Epithelial cell of proximal tubule (primary cell): ENCODE results near the gene MRPS11. TPM values are rescaled to one million over a fixed set of nuclear protein-coding genes. Genes with fewer than 3 reads are reported as not detected.

Source experiments
- DNase-seq: peaks from one replicate; pipeline ENCODE4 v3.0.0-alpha.2; 2011; ENCODE audit warnings: low read depth
- H3K4me3 ChIP-seq: 2 replicates; pipeline ENCODE4 v1.5.1; 2011; ENCODE audit warnings: low read depth, mild to moderate bottlenecking, low read length
- total RNA-seq: library from RNA; depleted of rRNA; stranded (reverse); fragments of >200 nt; gene quantifications from 2 replicates; pipeline ENCODE4 v1.2.3, GENCODE V29; 2015
- TF ChIP-seq, protein P1 (sequence below): conservative IDR thresholded peaks from 2 replicates; pipeline ENCODE4 v1.5.1; 2012; ENCODE audit warnings: low read depth, mild to moderate bottlenecking, low read length

The MRPS11 gene
- total RNA-seq, 1 donor from 2014 or later = 32.3 TPM

DNA sequence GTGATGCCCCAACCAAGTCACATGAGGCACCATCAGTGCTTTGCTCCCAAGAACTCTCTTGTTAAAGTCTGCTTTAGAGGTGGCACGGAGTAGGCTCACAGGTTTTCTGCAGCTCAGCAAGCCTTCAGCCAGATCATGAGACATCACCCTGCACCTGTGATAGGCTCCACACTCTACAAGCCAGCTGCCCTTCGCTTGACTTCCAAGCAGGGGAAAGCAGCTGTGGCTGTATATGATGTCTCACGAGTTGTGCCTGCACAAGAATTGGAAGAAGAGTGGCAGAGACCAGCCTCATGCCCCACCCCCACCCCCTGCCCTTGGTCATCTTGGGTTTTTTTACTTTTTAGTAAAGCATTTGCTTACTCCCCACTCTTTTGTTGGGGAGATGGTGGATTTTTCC, 22.5 kb downstream of the MRPS11 start:
- no peak for DNase-seq
- no peak overlapping the region for H3K4me3 ChIP-seq
- TF ChIP-seq, protein P1, sequence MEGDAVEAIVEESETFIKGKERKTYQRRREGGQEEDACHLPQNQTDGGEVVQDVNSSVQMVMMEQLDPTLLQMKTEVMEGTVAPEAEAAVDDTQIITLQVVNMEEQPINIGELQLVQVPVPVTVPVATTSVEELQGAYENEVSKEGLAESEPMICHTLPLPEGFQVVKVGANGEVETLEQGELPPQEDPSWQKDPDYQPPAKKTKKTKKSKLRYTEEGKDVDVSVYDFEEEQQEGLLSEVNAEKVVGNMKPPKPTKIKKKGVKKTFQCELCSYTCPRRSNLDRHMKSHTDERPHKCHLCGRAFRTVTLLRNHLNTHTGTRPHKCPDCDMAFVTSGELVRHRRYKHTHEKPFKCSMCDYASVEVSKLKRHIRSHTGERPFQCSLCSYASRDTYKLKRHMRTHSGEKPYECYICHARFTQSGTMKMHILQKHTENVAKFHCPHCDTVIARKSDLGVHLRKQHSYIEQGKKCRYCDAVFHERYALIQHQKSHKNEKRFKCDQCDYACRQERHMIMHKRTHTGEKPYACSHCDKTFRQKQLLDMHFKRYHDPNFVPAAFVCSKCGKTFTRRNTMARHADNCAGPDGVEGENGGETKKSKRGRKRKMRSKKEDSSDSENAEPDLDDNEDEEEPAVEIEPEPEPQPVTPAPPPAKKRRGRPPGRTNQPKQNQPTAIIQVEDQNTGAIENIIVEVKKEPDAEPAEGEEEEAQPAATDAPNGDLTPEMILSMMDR = no peak

DNA sequence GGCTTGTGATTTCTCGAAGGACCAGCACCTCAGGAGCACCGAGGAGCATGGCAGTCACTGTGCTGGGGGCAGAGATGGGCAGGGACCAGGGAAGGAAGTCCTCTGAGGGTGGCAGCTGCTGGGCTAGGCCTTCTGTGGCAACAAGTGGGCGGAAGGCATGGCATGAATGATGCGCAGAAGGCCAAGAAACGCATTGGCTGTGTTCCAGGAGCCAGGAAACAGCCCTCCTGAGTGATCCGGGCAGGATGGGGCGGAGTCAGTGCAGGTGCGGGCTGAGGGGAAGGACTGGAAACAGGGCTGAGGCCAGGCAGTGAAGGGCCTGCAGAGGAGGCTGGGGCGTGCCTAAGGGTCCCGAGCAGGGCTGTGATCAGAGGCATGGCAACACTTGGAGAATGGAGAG, 23.6 kb downstream of the MRPS11 start:
- no peak overlapping the region for H3K4me3 ChIP-seq
- TF ChIP-seq, protein P1 = no peak
- DNase-seq = no peak

DNA sequence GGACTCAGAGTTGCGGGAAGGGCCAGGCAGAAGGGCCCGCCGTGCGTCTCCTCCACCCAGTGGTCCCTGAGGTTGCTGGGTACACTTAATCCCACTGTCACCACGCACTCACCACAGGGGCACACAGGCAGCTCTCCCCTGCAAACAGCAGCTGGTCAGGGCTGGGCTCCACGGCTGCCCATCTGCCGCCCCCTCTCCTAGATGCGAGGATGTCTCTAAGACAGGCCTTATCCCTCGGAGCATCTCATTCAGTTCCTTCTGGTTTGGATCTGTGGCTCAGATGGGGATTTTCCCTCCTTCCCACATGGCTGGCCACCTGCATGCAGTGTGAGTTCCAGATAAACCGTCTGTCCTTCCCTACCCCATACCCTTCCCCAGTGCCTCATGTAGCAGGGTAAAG, 26.3 kb downstream of the MRPS11 start:
- DNase-seq = no peak
- TF ChIP-seq, protein P1 = no peak
- no peak overlapping the region for H3K4me3 ChIP-seq

DNA sequence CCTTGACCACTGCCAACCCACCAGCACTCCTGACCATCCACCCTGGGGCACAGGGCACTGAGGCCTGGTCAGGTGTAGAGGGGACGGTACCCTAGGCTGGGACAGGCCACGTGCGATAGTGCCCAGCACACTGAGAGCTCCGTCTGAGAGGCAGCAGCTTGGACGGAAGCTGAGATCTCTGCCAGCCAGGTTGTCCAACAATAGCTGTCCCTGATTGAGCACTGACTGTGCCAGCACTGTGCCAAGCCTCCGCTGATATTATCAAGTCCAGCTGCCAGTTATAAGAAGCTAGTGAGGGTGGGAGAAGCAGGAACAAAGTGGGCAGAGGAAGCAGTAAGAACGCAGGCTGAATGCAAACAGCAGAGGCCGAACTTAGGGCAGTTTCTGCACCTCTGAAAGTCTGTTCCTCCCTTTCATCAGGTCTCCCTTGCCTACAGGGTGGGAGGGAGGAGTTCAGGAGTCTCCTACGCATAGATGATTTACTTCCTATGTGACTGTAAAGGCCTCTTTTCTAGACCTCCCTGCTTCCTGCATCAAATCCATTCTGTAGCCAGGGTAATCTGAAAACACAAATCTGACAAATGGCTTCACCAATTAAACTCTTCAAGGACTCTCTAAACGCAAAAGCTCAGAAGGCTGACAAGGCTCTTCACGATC, 29.7 kb downstream of the MRPS11 start:
- TF ChIP-seq, protein P1 = no peak
- no peak for DNase-seq
- H3K4me3 ChIP-seq = no peak overlapping the region

DNA sequence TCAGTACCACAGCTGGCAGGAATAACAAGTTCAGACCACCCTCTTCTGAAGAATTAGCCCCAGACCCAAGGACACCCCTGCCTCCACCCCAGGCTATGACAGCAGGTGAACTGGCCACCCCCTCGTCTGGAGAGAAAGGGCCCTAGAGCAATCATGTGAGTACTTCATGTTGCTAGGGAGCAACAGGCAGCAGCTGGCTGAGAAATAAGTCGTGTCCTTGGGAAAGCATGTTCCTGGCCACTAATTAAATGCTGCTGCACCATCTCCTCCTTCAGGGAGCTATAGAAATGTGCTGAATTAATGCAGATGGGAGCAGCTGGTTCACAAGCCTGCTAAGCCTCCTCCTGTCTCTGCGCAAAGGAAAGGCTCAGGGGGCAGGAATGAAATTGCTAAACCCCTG, 31.5 kb downstream of the MRPS11 start:
- H3K4me3 ChIP-seq = no peak overlapping the region
- no peak for DNase-seq
- TF ChIP-seq, protein P1 = no peak

DNA sequence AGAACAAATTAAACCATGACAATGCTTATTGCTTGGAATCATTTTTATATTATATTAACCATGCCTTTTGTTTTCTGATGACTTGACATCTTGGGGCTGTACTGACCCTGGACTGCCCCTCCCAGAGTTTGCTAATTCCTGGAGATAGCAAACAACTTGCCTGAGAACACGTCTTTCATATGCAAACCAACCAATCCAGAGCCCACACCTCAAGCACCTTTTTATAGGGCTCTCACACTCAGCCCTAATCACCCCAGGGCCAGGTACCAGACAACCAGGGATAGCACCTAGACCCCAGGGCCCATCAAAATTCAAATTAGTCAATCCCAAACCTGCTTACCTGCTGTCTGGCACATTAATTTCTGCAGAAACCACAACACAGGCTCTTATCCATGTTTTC, 36.9 kb downstream of the MRPS11 start:
- DNase-seq = no peak
- no peak overlapping the region for H3K4me3 ChIP-seq
- TF ChIP-seq, protein P1 = no peak

DNA sequence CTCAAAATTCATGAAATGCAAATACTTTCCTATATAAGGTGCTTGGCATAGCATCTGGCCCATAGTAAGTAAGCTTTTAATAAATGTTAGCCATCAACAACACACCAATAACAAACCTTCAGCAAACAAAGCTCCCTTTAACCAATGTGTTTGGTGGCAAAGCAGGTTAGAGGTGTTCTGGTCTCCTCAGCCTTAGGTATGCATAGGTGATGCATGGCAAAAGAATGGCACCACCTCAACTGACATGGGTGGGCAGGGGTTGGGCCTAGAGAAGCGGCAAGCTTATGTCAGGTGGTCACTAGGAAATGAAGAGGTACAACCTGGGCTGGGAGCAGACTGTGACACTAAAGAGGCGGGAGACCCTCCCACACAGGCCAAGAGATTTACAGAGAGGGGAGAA, 38.2 kb downstream of the MRPS11 start:
- no peak overlapping the region for H3K4me3 ChIP-seq
- TF ChIP-seq, protein P1 = no peak
- no peak for DNase-seq
